GM21576 (cell line): Measurements from ENCODE around the gene PLAAT4.
A peak's percentile ranks its signal among the peaks of the same experiment; 100 is the strongest.
"Not testable (repeated sequence)": the region's sequence is repeated elsewhere in the genome, so short reads cannot be mapped to it uniquely, and the experiment has no call there.

Experiments used
- ATAC-seq: cut with Tn5 transposase; IDR thresholded peaks from one replicate; pipeline ENCODE4 v1.9.1; 2021; ENCODE audit warnings: mild to moderate bottlenecking, moderate library complexity; ENCODE audit not compliant: unreplicated experiment

The PLAAT4 gene

DNA sequence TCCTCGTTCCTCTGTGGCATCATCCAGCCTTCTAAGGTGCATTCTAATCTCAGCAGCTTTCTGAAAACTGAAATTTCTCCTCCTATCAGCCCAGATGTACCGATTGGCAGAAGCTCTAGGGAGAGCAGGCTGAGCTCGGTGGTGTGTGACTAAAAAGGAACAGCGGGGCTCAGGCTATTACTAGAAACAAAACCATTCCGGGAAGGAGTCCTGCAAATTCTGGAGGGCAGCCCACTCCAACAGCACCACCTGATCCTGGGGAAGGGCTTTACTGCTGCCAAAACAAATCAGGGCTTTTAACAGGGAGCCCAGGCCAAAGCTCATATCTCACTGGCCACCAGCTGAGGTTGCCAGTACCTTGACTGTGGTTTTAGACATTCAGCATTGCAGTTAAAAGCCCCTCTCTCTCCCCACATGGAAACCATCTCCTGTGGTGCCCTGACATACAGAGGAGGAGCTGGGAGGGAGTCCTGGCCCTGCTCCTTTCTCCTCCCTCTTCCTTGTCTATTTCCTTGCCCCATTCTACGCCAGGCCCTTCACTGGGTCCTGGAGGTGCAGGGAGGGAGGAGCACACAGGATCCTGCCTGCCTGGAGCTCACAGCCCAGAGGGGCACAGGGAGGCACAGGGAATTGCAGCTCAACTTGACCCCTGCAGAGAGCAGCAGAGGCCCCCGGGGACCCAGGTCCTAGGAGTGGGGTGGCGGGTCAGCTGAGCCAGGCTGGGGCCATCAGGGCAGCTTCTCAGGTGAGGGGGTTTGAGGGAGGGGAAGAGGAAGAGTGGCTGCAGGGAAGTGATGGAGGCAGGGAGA lies 889 bp downstream of the PLAAT4 start:
- no peak for ATAC-seq

DNA sequence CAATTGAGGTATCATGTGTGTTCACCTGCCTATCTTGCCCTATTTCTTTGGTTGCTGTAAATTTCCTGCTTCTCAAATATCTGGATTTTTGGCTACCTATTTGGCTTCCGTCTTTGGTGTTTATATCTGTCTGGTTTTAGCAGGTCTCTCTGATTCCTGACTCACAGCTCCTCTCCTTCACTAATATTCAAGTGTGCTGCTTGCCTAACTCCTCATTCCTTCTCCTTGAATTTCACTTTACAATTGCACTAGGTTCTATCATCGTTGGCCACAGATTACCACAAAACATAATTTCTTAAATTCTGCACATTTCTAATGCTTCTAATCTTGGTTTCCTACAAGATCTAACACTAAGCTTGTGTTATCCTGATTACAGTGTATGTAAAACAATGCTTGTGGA lies 5.9 kb downstream of the PLAAT4 start:
- not testable (repeated sequence) for ATAC-seq

DNA sequence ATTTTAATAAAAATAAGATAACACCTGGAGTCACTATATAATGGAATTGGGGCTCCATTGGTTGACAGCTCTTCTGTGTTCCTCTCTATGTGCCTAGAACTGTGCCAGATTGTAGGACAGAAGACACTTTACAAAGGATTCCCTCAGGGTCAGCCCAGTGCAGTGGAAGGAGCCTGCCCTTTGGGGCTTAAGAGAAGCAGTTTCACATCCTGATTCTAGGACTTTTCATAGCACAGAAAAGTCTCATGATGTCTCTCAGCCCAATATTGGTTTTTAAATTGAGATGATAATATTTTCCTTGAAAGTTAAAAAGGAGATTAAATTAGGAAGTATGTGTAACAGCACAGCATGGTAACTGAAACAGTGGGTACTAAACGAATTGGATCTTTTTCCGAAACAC lies 7.1 kb downstream of the PLAAT4 start:
- ATAC-seq = no peak

DNA sequence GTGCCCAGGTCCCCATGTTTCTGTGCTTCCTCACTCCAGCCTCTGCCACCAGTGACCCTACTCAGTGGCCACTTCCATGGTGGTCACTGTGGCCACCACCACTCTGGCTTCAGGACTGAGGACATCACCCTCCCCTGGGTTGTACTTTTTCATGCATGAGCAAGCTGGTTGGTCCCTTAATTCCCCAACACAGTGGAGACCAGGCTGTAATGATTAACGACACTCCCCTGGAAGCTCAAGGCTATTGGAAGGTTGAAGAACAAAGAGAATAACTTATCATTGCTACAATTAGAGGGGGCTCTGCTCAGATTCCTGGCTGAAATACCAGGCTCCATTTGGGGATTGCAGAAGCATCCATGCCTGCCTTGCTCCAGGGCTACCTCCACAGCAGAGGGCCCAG lies 10.5 kb downstream of the PLAAT4 start:
- ATAC-seq = no peak

DNA sequence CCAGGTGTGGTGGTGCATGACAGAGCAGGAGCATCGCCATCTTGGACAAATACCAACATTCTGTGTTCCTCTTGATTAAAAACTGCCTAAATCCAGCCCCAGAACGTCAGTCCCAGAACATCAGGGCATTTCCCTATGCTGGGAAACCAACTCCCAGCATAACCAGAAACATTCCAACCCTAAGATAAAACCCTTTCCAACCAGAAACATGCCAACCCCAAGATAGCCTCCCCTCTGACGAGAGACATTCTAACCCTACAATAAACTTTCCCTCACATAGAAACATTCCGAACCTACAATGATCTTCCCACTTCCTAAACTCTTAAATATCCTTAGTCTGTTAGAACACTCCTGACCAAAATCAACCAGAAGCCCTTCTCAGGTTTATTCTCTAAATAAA lies 11.6 kb downstream of the PLAAT4 start:
- no peak for ATAC-seq

DNA sequence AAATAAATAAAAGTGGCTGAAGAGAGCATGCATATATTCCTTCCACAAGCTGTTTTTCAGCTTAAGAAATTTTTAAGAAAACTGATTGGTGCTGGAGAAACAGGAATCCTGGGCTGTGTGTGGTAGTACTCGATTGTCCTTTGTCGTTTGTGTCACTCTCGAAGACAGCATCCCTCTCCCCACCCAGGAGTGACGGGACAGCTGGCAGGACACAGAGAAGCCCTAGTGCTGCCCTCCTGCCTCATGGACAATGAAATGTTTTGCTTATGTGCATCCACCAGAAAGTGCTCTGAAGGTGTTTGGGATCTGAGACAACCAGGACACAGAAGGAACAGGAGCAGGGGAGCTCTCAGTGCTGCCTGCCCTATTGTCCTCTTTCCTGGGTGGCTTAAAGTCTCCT lies 12.8 kb downstream of the PLAAT4 start:
- ATAC-seq = no peak

DNA sequence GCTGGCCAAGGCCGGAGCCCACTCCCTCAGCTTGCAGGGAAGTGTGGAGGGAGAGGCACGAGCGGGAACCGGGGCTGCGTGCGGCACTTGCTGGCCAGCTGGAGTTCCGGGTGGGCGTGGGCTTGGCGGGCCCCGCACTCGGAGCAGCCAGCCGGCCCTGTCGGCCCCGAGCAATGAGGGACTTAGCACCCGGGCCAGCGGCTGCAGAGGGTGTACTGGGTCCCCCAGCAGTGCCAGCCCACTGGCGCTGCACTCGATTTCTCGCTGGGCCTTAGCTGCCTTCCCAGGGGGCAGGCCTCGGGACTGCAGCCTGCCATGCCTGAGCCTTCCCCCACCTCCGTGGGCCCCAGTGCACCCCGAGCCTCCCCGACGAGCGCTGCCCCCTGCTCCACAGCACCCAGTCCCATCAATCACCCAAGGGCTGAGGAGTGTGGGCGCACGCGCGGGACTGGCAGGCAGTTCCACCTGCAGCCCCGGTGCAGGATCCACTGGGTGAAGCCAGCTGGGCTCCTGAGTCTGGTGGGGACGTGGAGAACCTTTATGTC lies 13.6 kb downstream of the PLAAT4 start:
- ATAC-seq = not testable (repeated sequence)

DNA sequence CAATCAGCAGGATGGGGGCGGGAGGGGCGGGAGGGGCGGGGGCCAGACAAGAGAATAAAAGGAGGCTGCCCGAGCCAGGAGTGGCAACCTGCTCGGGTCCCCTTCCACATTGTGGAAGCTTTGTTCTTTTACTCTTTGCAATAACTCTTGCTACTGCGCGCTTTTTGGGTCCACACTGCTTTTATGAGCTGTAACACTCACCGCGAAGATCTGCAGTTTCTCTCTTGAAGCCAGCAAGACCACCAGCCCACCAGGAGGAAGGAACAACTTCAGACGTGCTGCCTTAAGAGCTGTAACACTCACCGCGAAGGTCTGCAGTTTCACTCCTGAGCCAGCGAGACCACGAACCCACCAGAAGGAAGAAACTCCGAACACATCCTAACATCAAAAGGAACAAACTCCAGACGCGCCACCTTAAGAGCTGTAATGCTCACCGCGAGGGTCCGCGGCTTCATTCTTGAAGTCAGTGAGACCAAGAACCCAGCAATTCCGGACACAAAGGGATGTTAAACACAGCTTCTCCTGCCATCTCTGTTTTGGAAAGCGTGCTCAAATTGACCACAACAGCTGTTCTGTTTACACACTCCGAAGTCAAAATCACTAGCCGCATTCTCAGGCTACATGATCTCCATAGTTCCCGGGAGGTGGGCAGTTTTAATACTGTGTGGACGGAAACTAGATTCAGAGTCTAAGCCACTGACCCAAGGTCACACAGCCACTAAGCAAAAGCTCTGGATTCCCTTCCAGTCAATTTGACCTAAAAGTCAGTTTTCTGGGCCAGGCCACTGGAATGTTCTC lies 14.7 kb downstream of the PLAAT4 start:
- ATAC-seq = no peak

DNA sequence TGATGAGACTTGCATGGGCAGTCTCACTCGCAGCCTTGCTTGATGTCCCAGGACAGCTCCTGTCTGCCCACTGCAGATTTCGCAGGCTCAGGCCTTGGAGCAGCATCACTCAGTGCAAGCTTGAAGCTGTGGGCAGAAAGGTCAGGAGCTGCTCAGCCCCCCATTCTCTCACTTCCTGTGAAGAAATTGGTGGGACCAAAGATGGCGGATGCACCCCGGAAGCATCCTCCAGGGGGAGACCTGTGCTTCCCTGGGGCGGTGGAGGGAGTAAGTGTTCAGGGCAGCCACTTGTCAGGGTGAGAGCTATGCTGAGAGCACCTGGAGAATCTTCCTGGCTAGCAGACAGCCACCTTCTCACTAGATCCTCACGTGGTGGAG lies 15.3 kb downstream of the PLAAT4 start:
- ATAC-seq = no peak

DNA sequence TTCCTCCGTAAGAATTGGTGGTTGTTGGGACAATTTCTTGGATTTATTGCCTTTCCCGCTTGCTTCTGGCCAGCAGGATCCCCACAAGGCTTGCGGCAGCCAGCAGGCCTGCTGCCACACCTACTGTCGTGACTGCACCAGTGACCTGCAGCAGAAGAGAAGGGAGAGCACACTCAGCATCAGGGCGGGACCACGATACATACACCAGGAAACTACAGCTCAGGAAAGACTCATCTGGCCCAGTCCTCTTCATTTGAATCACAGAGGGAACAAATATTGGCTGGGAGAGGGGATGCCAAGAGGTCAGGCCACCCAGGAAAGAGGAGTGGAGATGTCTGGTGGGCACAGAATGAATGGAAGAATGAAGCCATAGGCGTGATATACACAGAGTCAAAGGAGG lies 16.3 kb downstream of the PLAAT4 start:
- ATAC-seq = no peak

DNA sequence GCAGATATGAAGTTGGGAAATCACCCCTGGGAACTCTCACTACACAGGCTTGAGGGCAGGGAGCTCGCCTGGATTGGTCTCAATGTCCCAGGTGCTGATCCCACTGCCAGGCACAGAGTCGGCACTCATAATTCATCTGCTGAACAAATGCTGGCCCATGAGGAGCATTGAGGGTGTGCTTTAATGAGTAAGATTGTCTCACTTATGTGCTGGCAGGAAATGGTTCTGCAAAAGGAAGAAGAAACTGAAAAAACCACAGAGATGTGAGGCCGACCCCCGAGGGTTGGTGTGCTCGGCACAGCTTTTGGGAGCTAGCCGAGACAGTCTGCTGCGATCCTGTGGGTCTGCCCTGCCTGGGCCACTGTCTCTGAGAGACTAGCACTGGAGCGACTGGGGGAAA lies 17.2 kb downstream of the PLAAT4 start:
- ATAC-seq = peak; percentile 79

DNA sequence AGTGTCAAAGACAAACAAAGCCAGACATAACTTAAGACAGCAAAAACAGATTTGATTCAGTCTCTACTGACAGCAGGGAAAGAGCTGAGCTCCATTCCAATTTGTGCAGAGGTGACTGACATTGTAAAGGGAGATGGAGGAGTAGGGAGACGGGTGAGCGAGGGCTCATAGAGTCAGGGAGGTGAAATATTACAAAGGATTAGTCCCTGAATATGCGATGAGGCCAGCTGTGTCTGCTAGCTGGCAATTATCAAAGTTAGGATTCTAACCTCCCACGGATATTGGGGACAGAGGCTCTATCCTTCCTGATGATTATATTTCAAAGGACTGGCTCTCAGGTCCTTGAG lies 18.2 kb downstream of the PLAAT4 start:
- ATAC-seq = no peak

DNA sequence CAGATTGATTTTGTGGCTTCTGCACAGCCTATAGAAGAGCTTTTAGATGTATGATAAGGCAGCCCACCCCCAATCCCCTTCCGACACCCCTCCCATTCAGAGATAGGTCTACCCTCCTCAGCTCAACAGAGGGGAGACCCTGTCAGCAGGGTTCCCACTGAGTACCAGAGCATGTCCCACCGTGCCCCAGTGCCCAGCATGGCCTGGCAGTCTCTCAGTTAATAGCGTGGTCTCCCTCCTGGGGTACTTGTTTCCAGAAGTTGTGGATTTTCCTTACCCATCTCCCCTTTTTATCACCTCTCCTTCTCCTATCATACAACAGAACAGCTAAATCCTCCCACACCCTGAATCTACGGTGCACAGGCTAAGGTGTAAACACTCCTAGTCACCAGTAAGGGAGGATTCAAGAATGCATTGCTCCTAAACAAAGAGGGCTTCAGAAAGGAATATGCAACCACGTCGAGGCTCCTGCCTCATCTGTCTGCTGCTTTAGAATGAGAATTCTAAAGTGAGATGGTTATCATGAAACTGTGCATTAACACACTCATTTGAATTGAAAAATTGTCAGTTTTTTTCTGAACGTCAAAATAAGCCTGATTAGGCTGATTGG lies 19.9 kb downstream of the PLAAT4 start:
- no peak for ATAC-seq

DNA sequence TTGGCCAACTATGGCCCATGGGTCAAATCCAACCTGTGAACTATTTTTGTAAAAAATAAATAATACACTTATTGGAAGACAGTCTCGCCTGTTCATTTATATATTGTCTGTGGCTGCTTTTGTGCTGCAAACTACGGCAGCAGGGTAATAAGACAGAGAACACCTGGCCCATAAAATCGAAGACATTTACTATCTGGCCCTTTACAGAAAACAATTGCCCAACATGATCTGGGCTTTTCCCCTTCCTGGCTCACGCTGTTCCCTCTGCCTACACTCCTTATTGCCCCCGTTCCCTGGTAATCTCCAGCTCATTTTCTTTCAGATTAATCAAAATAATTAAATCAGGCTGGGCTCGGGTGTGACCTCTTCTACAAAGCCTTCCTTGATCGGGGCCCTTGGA lies 21.0 kb downstream of the PLAAT4 start:
- no peak for ATAC-seq

DNA sequence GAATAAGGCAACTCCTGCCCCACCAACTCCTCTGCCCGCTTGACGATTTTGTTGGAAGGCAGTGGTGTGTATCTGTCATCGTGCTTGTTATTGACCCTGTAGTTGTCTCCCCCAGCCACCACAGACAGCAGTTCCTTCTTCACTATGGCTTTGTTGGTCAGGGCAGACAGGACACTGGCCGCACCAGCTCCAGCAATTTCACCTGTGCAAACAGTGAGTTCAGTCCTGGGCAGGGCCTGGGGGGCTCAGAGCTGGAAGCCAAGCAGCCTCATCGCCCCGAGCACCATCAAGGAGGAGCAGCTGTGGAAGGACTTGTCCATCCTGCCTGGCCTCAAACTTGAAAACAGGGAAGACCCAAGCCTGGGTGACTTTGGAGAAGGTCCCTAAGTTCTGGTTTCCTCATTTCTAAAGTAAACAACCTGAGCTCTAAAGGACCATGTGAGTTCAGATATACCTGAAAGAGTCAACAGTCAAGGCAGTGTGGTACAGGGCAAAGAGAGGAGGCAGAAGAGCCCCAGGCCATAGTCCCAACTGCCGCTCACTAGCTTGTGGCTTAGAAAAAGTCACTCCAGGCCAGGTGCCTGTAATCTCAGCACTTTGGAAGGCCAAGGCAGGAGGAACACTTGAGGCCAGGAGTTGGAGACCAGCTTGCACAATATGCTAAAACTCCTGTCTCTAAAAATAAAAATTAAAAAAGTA lies 22.0 kb downstream of the PLAAT4 start:
- ATAC-seq = no peak

DNA sequence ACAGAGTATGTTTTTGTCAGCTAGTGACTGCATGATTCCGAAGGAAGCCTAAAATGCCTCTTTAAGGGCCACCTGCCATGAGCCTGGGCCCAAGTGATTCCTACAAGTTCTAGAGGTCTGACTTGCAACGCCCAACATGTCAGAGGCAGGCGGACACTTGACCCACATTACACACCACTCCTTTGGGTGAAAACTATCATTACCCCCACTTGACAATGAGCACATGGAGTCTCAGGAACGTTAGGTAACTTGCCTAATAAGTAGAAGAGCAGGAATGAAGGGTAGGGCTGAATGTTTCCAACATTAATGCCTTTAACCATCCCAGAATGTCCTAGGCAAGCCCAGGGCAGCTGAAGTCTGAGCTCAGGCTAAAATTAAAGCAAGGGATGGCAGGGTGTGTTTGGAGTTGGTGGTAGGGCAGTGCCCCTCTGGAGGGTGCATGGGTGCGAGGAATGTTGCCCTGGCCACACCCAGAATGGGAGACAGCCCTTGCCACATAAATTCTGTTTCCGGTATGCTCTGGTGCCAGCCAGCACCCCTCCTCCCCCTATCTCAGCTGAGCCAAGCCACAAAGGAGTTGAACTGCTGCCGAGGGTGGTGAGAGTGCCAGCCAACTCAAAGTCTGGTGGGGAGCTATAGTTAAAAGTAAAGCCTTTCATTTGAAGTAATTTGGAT lies 24.0 kb downstream of the PLAAT4 start:
- no peak for ATAC-seq

DNA sequence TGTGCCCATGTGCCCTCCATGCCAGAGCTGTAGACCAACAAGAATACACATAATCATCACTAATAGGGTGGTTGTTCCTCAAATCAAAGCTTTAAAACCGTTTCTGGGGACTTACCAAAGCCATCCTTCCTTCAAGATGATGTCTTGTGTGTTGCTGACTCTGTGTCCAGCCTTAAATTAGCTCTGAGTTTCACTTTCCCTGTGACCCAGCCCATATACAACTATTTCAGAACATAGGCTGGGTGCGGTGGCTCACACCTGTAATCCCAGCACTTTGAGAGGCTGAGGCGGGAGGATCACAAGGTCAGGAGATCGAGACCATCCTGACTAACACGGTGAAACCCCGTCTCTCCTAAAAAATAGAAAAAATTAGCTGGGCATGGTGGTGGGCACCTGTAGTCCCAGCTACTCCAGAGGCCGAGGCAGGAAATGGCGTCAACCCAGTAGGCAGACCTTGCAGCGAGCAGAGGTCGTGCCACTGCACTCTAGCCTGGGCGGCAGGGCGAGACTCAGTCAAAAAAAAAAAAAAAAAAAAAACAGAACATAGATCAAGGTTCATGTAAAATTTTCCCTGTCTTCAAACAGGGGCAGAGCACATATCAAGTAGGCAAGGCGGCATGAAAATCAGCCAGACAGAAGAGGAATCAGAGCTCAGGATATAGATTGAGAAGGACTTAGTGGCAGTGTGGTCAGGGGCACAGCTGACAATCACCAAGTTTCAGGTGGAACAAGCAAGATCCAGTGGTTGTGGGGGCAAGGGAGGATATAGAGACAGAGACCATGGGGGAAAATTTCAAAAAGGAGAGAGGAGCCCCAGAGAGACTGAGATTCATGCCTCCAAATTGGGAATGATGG lies 26.8 kb downstream of the PLAAT4 start, which contains the start of gene PLAAT2:
PLAAT2 (minus strand) TSS at position 179 of the 855 bp plus-strand sequence; CDS start at position 124, 55 bp downstream.
- ATAC-seq = no peak

DNA sequence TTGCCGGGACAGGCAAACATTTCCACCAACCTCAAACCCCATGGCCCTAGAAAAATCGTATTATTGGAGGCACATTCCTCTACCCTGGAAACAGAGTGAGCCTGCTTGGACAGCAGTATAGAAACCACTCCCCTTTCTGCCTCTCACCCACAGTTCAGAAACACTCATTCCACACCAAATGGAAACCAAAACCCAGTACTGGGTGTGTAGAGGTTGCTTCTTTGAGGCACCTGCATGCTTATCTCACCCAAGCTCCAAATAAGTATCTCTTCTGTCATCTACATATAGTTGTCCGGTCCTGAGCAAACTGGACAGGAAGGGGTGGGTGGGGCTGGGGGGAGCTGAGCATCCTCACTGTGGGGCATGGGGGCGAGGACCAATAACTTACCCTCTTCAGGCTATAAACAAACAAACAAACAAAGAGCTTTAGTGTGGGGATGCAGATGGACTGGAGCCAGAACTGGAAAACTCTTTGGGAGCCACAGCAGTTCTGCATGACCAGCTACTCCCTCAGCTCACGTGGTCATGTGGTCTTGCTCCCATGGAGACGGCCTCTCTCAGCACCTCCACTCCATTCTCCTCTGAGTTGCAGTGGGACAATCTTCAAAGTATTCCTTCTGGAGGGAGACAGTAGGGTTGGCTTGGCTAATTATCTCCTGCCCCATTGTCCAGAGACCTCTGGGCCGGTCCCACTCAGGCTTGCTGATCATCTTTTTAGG lies 27.6 kb downstream of the PLAAT4 start:
- peak; percentile 57 for ATAC-seq
